Breast epithelium (tissue), 4 donors: ENCODE data around the gene CSRNP2. TPM values are rescaled to one million over a fixed set of nuclear protein-coding genes. Genes with fewer than 3 reads are reported as not detected.

Experiments used
- DNase-seq, 2 donors: peaks; one replicate each; pipeline ENCODE4 v3.0.0-alpha.2; 2019; ENCODE audit warnings: low spot score in 2 of 2
- H3K27ac ChIP-seq, 2 donors: fragments of 200-600 bp; sonication (generic) in 1 of 2; one replicate each; pipeline ENCODE4 v1.5.1; 2016 to 2019; ENCODE audit warnings: mild to moderate bottlenecking in 1 of 2
- H3K27me3 ChIP-seq, 2 donors: fragments of 200-600 bp; sonication (generic) in 1 of 2; one replicate each; pipeline versions ENCODE4 v1.5.1 to v1.6.0; 2017 to 2019; ENCODE audit warnings: control low read depth in 1 of 2, mild to moderate bottlenecking in 1 of 2
- H3K36me3 ChIP-seq: fragments of 200-600 bp; one replicate; pipeline ENCODE4 v1.5.1; 2019
- H3K4me1 ChIP-seq, 2 donors: fragments of 200-600 bp; sonication (generic); one replicate each; pipeline ENCODE4 v1.5.1; 2016 to 2019; ENCODE audit warnings: control low read depth in 1 of 2
- H3K4me3 ChIP-seq, 3 donors: fragments of 200-600 bp; sonication (generic); 1 replicate in 2 of 3; 2 replicates in 1 of 3; pipeline ENCODE4 v1.5.1; 2016 to 2019; ENCODE audit warnings: mild to moderate bottlenecking in 3 of 3, moderate library complexity in 2 of 3
- H3K9me3 ChIP-seq, 2 donors: fragments of 200-600 bp; sonication (generic) in 1 of 2; one replicate each; pipeline ENCODE4 v1.5.1; 2016 to 2019; ENCODE audit warnings: control low read depth in 1 of 2
- CTCF ChIP-seq, 3 donors: fragments of 450-650 bp; IDR thresholded peaks; one replicate each; pipeline ENCODE4 v1.5.1; 2016 to 2017; ENCODE audit warnings: antibody characterized with exemption in 3 of 3, mild to moderate bottlenecking in 3 of 3, moderate library complexity in 3 of 3
- POLR2A ChIP-seq: fragments of 450-650 bp; IDR thresholded peaks from one replicate; pipeline ENCODE4 v1.6.1; 2016; ENCODE audit warnings: antibody characterized with exemption, mild to moderate bottlenecking, moderate library complexity
- POLR2AphosphoS5 ChIP-seq, 3 donors: sonication (generic); formaldehyde crosslinking; IDR thresholded peaks; one replicate each; pipeline ENCODE4 v1.6.1; 2017; ENCODE audit warnings: antibody characterized with exemption in 3 of 3
- intact Hi-C: fragments of 100-400 bp; cut with DNase I; formaldehyde crosslinking; loops from one replicate; pipeline ENCODE4 v1.15.1; 2023; ENCODE audit warnings: low total_unique reads
- total RNA-seq, 3 donors: library from RNA; depleted of rRNA; stranded (reverse); fragments of >200 nt; gene quantifications; one replicate each; pipeline ENCODE4 v1.1.0, GENCODE V29; 2016

CSRNP2 gene
- total RNA-seq, 3 donors from 2014 or later: 20.2 to 37.3 (median 35.7) TPM

- no peaks in the 10 kb centered on the region for H3K9me3 ChIP-seq
- intact Hi-C loops: no loop called here
- DNase-seq: peak; percentile 94 to 96
- peaks cover 0 to 8% of the 10 kb centered on the region in 2 donors for H3K4me1 ChIP-seq
- peak; percentile 72 for TF ChIP-seq POLR2A
- peak in 1 of 3 donors; percentile 24 for TF ChIP-seq CTCF (IDR thresholded peaks at IDR 0.05)
- TF ChIP-seq POLR2AphosphoS5 (IDR thresholded peaks at IDR 0.05): peak; percentile 65 to 89 (median 68)
- H3K4me3 ChIP-seq: peak within 1 kb of the TSS; percentile 73 to 85 (median 80)
- peak within 1 kb of the TSS; percentile 98 to 99 for H3K27ac ChIP-seq
- no peaks in the 10 kb centered on the region for H3K27me3 ChIP-seq
- no peaks in the 10 kb centered on the region for H3K36me3 ChIP-seq
These were observed 57.4 kb downstream of the CSRNP2 start, which contains the start of gene SLC11A2 for GRCh38 chr12:51025836-51026638. SLC11A2 (minus strand) TSS chr12:51026384; CDS start chr12:51010728, 15,656 bp downstream.

GRCh38 chr12:51025338-51025835 is 58.0 kb downstream of the CSRNP2 start:
- intact Hi-C loops: no loop called here
- no peak for DNase-seq
- Histone ChIP-seq H3K4me3 (peak overlapping the region; percentile 73 to 85 (median 80)), H3K27me3 (no peaks in the 10 kb centered on the region), H3K36me3 (no peaks in the 10 kb centered on the region), H3K27ac (peak overlapping the region; percentile 98 to 99), H3K9me3 (no peaks in the 10 kb centered on the region), H3K4me1 (peaks cover 0 to 8% of the 10 kb centered on the region in 2 donors)
- TF ChIP-seq POLR2A (no peak), POLR2AphosphoS5 (IDR thresholded peaks at IDR 0.05) (no peak), CTCF (IDR thresholded peaks at IDR 0.05) (no peak)

GRCh38 chr12:51023625-51024382 is 59.6 kb downstream of the CSRNP2 start:
- Histone ChIP-seq H3K36me3 (no peaks in the 10 kb centered on the region), H3K27me3 (no peaks in the 10 kb centered on the region), H3K9me3 (no peaks in the 10 kb centered on the region), H3K27ac (peak overlapping the region; percentile 98 to 99), H3K4me3 (peak overlapping the region; percentile 73 to 85 (median 80)), H3K4me1 (peaks cover 0 to 8% of the 10 kb centered on the region in 2 donors)
- TF ChIP-seq POLR2AphosphoS5 (IDR thresholded peaks at IDR 0.05): no peak
- no peak for TF ChIP-seq POLR2A
- no peak for TF ChIP-seq CTCF (IDR thresholded peaks at IDR 0.05)
- DNase-seq: no peak
- intact Hi-C loops: no loop called here

- Histone ChIP-seq H3K4me1 (peaks cover 0 to 8% of the 10 kb centered on the region in 2 donors), H3K36me3 (no peaks in the 10 kb centered on the region), H3K9me3 (no peaks in the 10 kb centered on the region), H3K27ac (peak overlapping the region; percentile 22 to 99), H3K27me3 (no peaks in the 10 kb centered on the region), H3K4me3 (no peak overlapping the region)
- TF ChIP-seq POLR2AphosphoS5 (IDR thresholded peaks at IDR 0.05) (no peak), CTCF (IDR thresholded peaks at IDR 0.05) (no peak), POLR2A (no peak)
- DNase-seq: no peak
- intact Hi-C loops: no loop called here
These were observed 61.7 kb downstream of the CSRNP2 start for GRCh38 chr12:51021694-51022093.
